ENCODE data around the gene GHRHR. TPM values are rescaled to one million over a fixed set of nuclear protein-coding genes. Genes with fewer than 3 reads are reported as not detected.
A peak's percentile ranks its signal among the peaks of the same experiment; 100 is the strongest.

GHRHR gene
- total RNA-seq, 1 donor from 2014 or later, result 7.5 TPM

DNA sequence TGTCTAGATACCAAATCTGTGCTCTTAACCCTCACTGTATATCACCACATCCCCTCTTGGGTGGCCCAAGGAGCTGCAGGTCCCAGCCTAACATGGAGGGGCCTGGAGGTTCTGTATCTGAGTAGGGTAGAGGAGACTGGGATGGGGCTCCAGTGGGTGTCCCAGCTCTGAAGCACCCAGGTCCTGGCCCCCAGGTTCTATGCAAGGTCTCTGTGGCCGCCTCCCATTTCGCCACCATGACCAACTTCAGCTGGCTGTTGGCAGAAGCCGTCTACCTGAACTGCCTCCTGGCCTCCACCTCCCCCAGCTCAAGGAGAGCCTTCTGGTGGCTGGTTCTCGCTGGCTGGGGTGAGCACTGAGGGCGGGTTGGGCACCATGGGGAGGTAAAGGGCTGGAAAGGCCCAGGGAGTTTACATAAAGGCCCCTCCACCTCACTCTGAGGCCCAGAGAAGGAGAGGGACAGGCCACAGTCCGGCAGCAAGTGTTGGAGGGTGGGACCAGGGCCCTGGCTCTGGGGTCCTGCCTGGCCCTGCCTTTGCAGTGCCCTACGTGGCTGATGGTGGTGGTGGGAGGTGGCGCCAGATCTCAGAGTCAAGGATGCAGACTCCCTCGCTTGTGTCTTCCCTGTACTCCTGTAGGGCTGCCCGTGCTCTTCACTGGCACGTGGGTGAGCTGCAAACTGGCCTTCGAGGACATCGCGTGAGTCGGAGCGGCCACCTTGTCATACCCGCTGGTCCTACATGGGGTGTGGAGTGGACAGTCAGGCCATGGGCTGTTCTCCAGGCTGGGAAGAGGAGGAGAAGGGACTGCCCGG is 10.2 kb downstream of the GHRHR start:
- TF ChIP-seq, protein P1, sequence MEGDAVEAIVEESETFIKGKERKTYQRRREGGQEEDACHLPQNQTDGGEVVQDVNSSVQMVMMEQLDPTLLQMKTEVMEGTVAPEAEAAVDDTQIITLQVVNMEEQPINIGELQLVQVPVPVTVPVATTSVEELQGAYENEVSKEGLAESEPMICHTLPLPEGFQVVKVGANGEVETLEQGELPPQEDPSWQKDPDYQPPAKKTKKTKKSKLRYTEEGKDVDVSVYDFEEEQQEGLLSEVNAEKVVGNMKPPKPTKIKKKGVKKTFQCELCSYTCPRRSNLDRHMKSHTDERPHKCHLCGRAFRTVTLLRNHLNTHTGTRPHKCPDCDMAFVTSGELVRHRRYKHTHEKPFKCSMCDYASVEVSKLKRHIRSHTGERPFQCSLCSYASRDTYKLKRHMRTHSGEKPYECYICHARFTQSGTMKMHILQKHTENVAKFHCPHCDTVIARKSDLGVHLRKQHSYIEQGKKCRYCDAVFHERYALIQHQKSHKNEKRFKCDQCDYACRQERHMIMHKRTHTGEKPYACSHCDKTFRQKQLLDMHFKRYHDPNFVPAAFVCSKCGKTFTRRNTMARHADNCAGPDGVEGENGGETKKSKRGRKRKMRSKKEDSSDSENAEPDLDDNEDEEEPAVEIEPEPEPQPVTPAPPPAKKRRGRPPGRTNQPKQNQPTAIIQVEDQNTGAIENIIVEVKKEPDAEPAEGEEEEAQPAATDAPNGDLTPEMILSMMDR (IDR thresholded peaks at IDR 0.05; ENCODE audit: unreplicated experiment), result no peak
- H3K4me3 Mint-ChIP-seq (ENCODE audit: unreplicated experiment), result no peak overlapping the region
- no peaks in the 10 kb centered on the region for H3K9me3 Mint-ChIP-seq (ENCODE audit: unreplicated experiment)
- H3K27ac Mint-ChIP-seq (ENCODE audit: unreplicated experiment), result no peak overlapping the region
- peaks cover 13% of the 10 kb centered on the region for H3K4me1 Mint-ChIP-seq (ENCODE audit: unreplicated experiment)
- no peak for DNase-seq (ENCODE audit: low spot score)
- H3K36me3 Mint-ChIP-seq (ENCODE audit: low read depth, unreplicated experiment), result peaks cover 8% of the 10 kb centered on the region
- peaks cover 7% of the 10 kb centered on the region for H3K27me3 Mint-ChIP-seq (ENCODE audit: unreplicated experiment)

DNA sequence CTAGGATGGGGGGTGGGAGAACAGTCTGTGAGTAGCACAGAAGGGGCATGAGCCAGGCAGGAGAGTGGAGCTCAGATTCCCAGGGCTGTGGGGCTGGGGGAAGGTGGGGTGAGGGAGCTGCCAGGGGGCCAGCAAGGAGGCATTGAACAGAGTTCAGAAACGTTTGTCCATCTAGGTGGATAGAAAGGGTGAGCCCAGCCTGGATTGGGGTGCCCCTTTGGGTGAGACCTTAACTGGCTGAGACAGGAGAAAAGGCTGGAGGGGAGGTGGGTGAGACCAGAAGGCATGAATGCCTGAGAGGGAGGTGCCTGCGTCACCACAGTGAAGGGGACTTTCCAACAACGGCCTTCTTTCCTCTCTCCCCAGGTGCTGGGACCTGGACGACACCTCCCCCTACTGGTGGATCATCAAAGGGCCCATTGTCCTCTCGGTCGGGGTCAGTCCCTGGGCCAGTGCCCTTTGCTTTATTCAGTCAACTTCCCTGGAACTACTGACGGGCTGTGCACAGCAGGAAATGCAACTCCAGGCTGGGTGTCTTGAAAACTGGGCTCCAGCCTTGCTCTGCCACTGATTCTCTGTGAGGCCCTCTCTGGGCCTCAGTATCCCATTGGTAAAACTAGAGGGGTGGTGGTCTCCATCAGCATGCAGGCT is 11.0 kb downstream of the GHRHR start:
- DNase-seq (ENCODE audit: low spot score), result peak; percentile 82
- Mint-ChIP-seq H3K36me3 (ENCODE audit: low read depth, unreplicated experiment) (peaks cover 8% of the 10 kb centered on the region), H3K9me3 (ENCODE audit: unreplicated experiment) (no peaks in the 10 kb centered on the region), H3K27ac (ENCODE audit: unreplicated experiment) (no peak overlapping the region), H3K4me3 (ENCODE audit: unreplicated experiment) (no peak overlapping the region), H3K4me1 (ENCODE audit: unreplicated experiment) (peaks cover 19% of the 10 kb centered on the region), H3K27me3 (ENCODE audit: unreplicated experiment) (peaks cover 7% of the 10 kb centered on the region)
- TF ChIP-seq, protein P1 (IDR thresholded peaks at IDR 0.05; ENCODE audit: unreplicated experiment), result peak; percentile 87

DNA sequence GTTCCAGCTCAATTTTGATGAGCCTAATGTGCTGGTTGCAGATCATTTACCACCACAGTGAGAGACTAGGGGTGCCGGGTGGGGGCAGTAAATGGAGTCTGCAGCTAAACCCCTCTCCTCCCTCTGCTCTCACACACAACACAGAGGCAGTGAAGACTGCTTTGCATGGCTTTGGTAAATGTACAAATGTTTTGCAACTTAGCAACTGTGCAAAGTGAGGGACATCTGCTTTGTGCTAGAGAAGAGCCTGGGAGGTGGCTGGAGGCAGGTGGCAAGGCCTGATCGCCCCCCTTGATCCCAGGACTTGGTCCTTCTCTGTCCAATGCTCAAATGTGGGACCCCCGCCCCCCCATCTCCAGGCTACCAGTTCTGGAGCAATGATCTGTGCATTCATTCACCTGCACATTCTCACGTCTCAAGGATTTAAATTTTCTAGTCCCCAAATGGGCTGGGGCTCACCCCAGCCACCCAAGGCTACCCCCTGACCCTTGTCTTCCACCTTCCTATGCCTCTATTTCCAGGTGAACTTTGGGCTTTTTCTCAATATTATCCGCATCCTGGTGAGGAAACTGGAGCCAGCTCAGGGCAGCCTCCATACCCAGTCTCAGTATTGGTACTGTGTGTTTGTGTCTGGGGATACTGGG is 11.6 kb downstream of the GHRHR start:
- peaks cover 8% of the 10 kb centered on the region for H3K36me3 Mint-ChIP-seq (ENCODE audit: low read depth, unreplicated experiment)
- no peaks in the 10 kb centered on the region for H3K9me3 Mint-ChIP-seq (ENCODE audit: unreplicated experiment)
- peaks cover 7% of the 10 kb centered on the region for H3K27me3 Mint-ChIP-seq (ENCODE audit: unreplicated experiment)
- DNase-seq (ENCODE audit: low spot score), result no peak
- H3K4me3 Mint-ChIP-seq (ENCODE audit: unreplicated experiment), result no peak overlapping the region
- TF ChIP-seq, protein P1 (IDR thresholded peaks at IDR 0.05; ENCODE audit: unreplicated experiment), result no peak
- peaks cover 19% of the 10 kb centered on the region for H3K4me1 Mint-ChIP-seq (ENCODE audit: unreplicated experiment)
- H3K27ac Mint-ChIP-seq (ENCODE audit: unreplicated experiment), result no peak overlapping the region

DNA sequence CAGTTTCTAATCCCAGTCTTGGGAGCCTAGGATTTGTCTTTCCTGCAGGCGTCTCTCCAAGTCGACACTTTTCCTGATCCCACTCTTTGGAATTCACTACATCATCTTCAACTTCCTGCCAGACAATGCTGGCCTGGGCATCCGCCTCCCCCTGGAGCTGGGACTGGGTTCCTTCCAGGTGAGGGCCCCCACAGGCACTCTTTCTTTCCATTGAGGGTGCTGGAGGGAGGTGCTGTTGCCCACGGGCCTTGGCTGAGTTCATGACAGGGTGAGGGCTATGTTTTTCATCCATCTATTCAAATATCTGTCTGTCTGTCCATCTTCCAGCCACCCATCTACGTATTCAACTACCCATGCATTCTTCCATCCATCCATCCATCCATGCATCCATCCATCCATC is 12.6 kb downstream of the GHRHR start:
- Mint-ChIP-seq H3K36me3 (ENCODE audit: low read depth, unreplicated experiment) (peaks cover 4% of the 10 kb centered on the region), H3K27me3 (ENCODE audit: unreplicated experiment) (peaks cover 7% of the 10 kb centered on the region)

More for the DNA sequence above, 12.6 kb downstream of the GHRHR start:
- Mint-ChIP-seq H3K27ac (ENCODE audit: unreplicated experiment) (no peak overlapping the region), H3K9me3 (ENCODE audit: unreplicated experiment) (no peaks in the 10 kb centered on the region), H3K4me3 (ENCODE audit: unreplicated experiment) (no peak overlapping the region), H3K4me1 (ENCODE audit: unreplicated experiment) (peaks cover 19% of the 10 kb centered on the region)
- TF ChIP-seq, protein P1 (IDR thresholded peaks at IDR 0.05; ENCODE audit: unreplicated experiment), result no peak
- DNase-seq (ENCODE audit: low spot score), result no peak

All from endothelial cell (in vitro differentiated cells).